B cell (primary cell): ENCODE measurements around the gene CHST11. TPM values are rescaled to one million over a fixed set of nuclear protein-coding genes. Genes with fewer than 3 reads are reported as not detected.

ENCODE experiments used
- ATAC-seq: fragments of 200-7000 bp; cut with Tn5 transposase; one replicate; pipeline ENCODE4 v1.10.0; 2021; ENCODE audit warnings: low read depth, mild to moderate bottlenecking, moderate number of reproducible peaks, moderate library complexity
- CTCF ChIA-PET: fragments of 350-600 bp; sonication (Branson Sonifier 250); formaldehyde crosslinking; loops from one replicate; lab custom pipeline; 2021; ENCODE audit warnings: antibody characterized with exemption, inconsistent platforms; lab: Charles Lee
- POLR2A ChIA-PET: fragments of 350-600 bp; sonication (Branson Sonifier 250); formaldehyde crosslinking; loops from one replicate; lab custom pipeline; 2021; ENCODE audit warnings: antibody characterized with exemption; lab: Charles Lee
- DNase-seq: peaks from one replicate; pipeline ENCODE4 v3.0.0; 2013
- H2AFZ ChIP-seq: 2 replicates; pipeline ENCODE4 v1.6.1; 2012; ENCODE audit warnings: mild to moderate bottlenecking, low read depth, low read length; ENCODE audit not compliant: insufficient read depth, poor library complexity, severe bottlenecking
- H3K27ac ChIP-seq, 2 donors: 1 replicate in 1 of 2; 2 replicates in 1 of 2; pipeline ENCODE4 v1.5.1; 2012 to 2013; ENCODE audit warnings: low read length in 2 of 2, mild to moderate bottlenecking in 2 of 2, moderate library complexity in 1 of 2
- H3K27me3 ChIP-seq, 4 experiments: fragments of 200-600 bp in 1 of 4; sonication (generic) in 1 of 4; replicated peaks in 1 of 4; 1 replicate in 2 of 4; 2 replicates in 2 of 4; pipeline versions ENCODE4 v1.6.1 to v1.7.0; 2013 to 2016; ENCODE audit warnings: low read length in 3 of 4, mild to moderate bottlenecking in 2 of 4, mixed read lengths in 1 of 4, moderate library complexity in 1 of 4; ENCODE audit not compliant: insufficient read depth in 4 of 4, control insufficient read depth in 3 of 4; ENCODE audit errors: control extremely low read depth in 1 of 4
- H3K36me3 ChIP-seq, 2 experiments: replicated peaks in 1 of 2; 1 replicate in 1 of 2; 2 replicates in 1 of 2; pipeline versions ENCODE4 v1.6.1 to v1.7.1; 2013; ENCODE audit warnings: low read length in 1 of 2; ENCODE audit not compliant: insufficient read depth in 2 of 2, control insufficient read depth in 1 of 2; ENCODE audit errors: control extremely low read depth in 1 of 2, extremely low read depth in 1 of 2
- H3K4me1 ChIP-seq, 2 donors: fragments of 200-600 bp in 1 of 2; sonication (generic) in 1 of 2; 1 replicate in 1 of 2; 2 replicates in 1 of 2; pipeline versions ENCODE4 v1.5.1 to v1.6.1; 2013 to 2017; ENCODE audit warnings: low read length in 2 of 2; ENCODE audit not compliant: control insufficient read depth in 2 of 2, insufficient read depth in 2 of 2
- H3K4me2 ChIP-seq: replicated peaks from 2 replicates; pipeline ENCODE3; 2012; ENCODE audit warnings: mild to moderate bottlenecking, low read depth, low read length; ENCODE audit not compliant: poor library complexity, severe bottlenecking
- H3K4me3 ChIP-seq, 5 experiments: fragments of 200-600 bp in 1 of 5; sonication (generic) in 1 of 5; 1 replicate in 3 of 5; 2 replicates in 2 of 5; pipeline versions ENCODE4 v1.5.1 to v1.7.0; 2011 to 2016; ENCODE audit warnings: low read length in 4 of 5, mild to moderate bottlenecking in 4 of 5, low read depth in 2 of 5, control low read depth in 1 of 5, moderate library complexity in 1 of 5; ENCODE audit not compliant: insufficient read depth in 1 of 5; ENCODE audit errors: control extremely low read depth in 1 of 5, extremely low read depth in 1 of 5
- H3K79me2 ChIP-seq: fragments of 200-600 bp; sonication (generic); one replicate; pipeline ENCODE4 v1.6.0; 2016; ENCODE audit warnings: low read length; ENCODE audit not compliant: control insufficient read depth, insufficient read depth
- H3K9ac ChIP-seq: fragments of 200-600 bp; sonication (generic); 2 replicates; pipeline ENCODE4 v1.6.1; 2017; ENCODE audit warnings: mild to moderate bottlenecking, low read length, moderate library complexity
- H3K9me3 ChIP-seq, 3 donors: one replicate each; pipeline versions ENCODE4 v1.6.1 to v1.7.1; 2013; ENCODE audit warnings: low read length in 2 of 3; ENCODE audit not compliant: control insufficient read depth in 2 of 3, insufficient read depth in 1 of 3; ENCODE audit errors: control extremely low read depth in 1 of 3
- H4K20me1 ChIP-seq: 2 replicates; pipeline ENCODE4 v1.6.0; 2012; ENCODE audit warnings: mild to moderate bottlenecking, low read length; ENCODE audit not compliant: insufficient read depth, control insufficient read depth, poor library complexity, severe bottlenecking
- H3K27ac Mint-ChIP-seq: one replicate; pipeline ENCODE4 v1.8.0; 2021; ENCODE audit warnings: mixed read lengths
- H3K27me3 Mint-ChIP-seq: one replicate; pipeline ENCODE4 v1.8.0; 2021; ENCODE audit warnings: mixed read lengths
- H3K4me1 Mint-ChIP-seq: one replicate; pipeline ENCODE4 v1.8.0; 2021; ENCODE audit warnings: mixed read lengths
- H3K4me3 Mint-ChIP-seq: one replicate; pipeline ENCODE4 v1.8.0; 2021; ENCODE audit warnings: mixed read lengths
- H3K9me3 Mint-ChIP-seq: one replicate; pipeline ENCODE4 v1.8.0; 2022; ENCODE audit warnings: mixed read lengths; ENCODE audit not compliant: insufficient read depth
- CTCF ChIP-seq: fragments of 200-600 bp; IDR thresholded peaks from one replicate; pipeline ENCODE4 v1.8.0; 2022; ENCODE audit warnings: antibody characterized with exemption, mild to moderate bottlenecking
- EZH2 ChIP-seq: IDR thresholded peaks from 2 replicates; pipeline ENCODE4 v1.6.1; 2012; ENCODE audit warnings: borderline replicate concordance, low read depth, mild to moderate bottlenecking, moderate library complexity, low read length; ENCODE audit not compliant: insufficient read depth, poor library complexity, severe bottlenecking
- WGBS: methylation state at CpG from one replicate; pipeline ENCODE4 v1.1.5; 2013; ENCODE audit warnings: missing lambda C conversion rate; ENCODE audit not compliant: insufficient coverage; 5-methylcytosine and 5-hydroxymethylcytosine counted together
- intact Hi-C: fragments of 100-400 bp; cut with micrococcal nuclease; formaldehyde crosslinking; loops from one replicate; pipeline ENCODE4 v1.10.0; 2022
- polyA plus RNA-seq: library from polyadenylated mRNA; depleted of rRNA; stranded (reverse); fragments of >200 nt; gene quantifications from 2 replicates; pipeline ENCODE4 v1.2.3, GENCODE V29; 2012
- total RNA-seq, 2 donors: library from RNA; stranded (reverse); fragments of 120-200 nt in 1 of 2; gene quantifications; 1 replicate in 1 of 2; 2 replicates in 1 of 2; pipeline versions ENCODE4 v1.2.3 to v1.2.4, GENCODE V29; 2013 to 2022

CHST11 gene
- total and polyA plus RNA-seq, 2 donors (not counting 1 experiment from before 2014, with no cell fraction given) = 46.3 to 152 TPM

DNA sequence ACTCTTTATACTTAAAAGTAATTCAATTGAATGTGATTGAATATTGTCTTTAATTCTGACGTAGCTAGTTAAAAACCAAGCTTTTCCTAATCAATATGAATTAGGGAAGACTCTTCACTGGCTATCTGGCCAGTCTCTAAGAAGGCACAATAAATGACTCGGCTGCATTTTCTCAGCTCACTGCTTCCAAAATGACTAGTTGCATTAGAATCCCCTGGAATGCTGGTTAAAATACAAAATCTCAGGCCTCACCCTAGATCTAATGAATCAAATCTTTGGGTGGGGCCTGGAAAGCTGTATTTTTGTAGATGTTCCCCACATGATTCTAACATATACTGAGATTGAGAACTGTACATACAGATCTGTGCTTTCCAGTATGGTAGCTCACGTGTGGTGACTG, 242.1 kb downstream of the CHST11 start:
- H3K4me1 Mint-ChIP-seq = peaks cover 53% of the 10 kb centered on the region

More for the DNA sequence above, 242.1 kb downstream of the CHST11 start:
- H3K9me3 ChIP-seq = no peaks in the 10 kb centered on the region
- Mint-ChIP-seq H3K27me3 (no peaks in the 10 kb centered on the region), H3K27ac (no peak overlapping the region), H3K9me3 (no peaks in the 10 kb centered on the region), H3K4me3 (no peak overlapping the region)
- intact Hi-C loops = loop anchor here (5.0 kb wide), 1 partner anchor 242 kb away; the partner anchor contains the start of gene CHST11
- no peaks in the 10 kb centered on the region for H3K27me3 ChIP-seq
- WGBS = no CpG with 5 or more reads among the region's 3 CpGs
- no peak overlapping the region for H3K4me2 ChIP-seq
- TF ChIP-seq EZH2 (no peak), CTCF (no peak)
- H3K36me3 ChIP-seq = peaks cover 2 to 12% of the 10 kb centered on the region in 2 experiments
- no peak for ATAC-seq
- POLR2A ChIA-PET = no interaction called here
- CTCF ChIA-PET = interaction anchor here (0.8 to 1.1 kb wide), 3 partner anchors 13 to 354 kb away, joined by 3 to 4 read pairs (median 3); no protein-coding TSS in a partner anchor
- no peak overlapping the region for H3K27ac ChIP-seq
- no peak overlapping the region for H2AFZ ChIP-seq
- no peak overlapping the region for H3K9ac ChIP-seq
- H4K20me1 ChIP-seq = peaks cover 54% of the 10 kb centered on the region
- peaks cover 96% of the 10 kb centered on the region for H3K79me2 ChIP-seq
- peaks cover 26% of the 10 kb centered on the region in 2 donors for H3K4me1 ChIP-seq
- no peak overlapping the region for H3K4me3 ChIP-seq
- no peak for DNase-seq
